ENCODE data around the gene SETD9.

SETD9 gene, protein sequence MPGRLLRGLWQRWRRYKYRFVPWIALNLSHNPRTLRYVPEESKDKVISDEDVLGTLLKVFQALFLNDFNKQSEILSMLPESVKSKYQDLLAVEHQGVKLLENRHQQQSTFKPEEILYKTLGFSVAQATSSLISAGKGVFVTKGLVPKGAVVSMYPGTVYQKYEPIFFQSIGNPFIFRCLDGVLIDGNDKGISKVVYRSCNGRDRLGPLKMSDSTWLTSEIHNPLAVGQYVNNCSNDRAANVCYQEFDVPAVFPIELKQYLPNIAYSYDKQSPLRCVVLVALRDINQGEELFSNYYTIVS

DNA sequence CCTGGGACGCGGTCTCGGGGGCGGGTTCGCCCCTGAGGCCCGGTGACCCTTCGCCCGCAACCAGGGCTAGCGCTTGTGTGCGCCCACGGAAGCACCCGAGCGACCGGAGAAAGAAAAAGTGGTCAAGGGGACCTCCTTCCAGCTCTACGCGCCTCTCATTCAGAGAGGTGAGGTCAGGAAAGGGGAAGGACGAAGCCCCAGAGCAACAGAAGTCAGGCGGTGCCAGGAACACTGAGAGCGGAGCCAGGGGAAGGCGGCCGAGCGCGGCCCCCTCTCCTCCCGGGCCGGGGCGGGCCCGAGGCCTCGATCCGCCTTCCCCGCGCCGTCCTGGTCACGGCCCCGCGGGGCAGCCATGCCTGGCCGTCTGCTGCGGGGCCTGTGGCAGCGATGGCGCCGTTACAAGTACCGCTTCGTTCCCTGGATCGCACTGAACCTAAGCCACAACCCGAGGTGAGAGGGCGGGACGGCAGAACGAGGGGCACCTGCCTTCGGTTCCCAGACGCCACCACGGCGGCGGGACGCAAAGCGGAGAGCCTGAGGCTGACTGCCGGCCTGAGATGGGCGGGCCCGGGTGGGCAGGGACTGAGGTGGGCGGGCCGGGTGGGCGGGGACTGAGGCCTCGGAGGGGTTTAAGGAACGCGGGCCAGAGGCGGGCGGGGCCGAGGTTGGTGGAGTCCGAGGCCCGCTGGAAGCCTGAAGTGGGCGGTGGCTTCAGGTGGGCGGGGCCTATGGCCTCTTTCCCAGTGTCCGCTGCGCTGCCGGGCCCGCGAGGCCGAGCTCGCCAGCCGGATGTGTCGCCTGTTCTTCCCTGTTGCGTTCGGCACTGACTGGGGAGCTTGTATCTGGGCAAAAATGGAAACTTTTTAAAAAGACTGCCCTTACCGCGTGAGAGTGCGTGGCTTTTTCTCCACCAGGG is at the start of gene SETD9:
Gene SETD9, plus strand, starts transcription at position 303 of the 916 bp plus-strand sequence. Its CDS starts 50 bp downstream, at position 353.
- DNase-seq (ENCODE audit: low read depth) = peak; percentile 97

DNA sequence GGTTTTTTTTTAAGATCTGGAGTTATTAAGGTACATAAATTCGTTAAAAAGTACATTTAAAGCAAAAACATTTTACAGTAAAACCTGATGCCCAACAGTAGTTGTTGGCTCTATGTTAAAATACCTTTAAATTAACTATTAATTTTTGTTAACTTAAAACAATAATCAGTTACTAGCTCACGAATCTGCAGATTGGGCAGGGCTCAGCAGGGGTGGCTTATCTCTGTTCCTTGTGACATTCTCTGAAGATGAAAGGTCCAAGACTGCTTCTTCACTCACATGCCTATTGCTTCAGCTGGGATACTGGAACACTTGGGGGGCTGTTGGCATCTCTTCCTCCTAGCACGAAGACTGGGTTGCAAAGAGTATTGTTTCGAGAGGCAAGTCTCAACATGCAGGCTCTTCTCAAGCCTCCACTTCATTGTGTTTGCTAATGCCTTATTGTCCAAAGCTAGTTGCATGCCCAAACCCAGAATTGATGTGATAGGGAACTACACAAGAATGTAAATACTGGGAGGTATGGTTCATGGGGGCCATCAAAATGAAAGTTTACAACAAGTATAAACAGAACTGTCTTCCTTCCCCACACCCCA is 47.4 kb upstream of the SETD9 start:
- DNase-seq (ENCODE audit: low read depth) = no peak

DNA sequence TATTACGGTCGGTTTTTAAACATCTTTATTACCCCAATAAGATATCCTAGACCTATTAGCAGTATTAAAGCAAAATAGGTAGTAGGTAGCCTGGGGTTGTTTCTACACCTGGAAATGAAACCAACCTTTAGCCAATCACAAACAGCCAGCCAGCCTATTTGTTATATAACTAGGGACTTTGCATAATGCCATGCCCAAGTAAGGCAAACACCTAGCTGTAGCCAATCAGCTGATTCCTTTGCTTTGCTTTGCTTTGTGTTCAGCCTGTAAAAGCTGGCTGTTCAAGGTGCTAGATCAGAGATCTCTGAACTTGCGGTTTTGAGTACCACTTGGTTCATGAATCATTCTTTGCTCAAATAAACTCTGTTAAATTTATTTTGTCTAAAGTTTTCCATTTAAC is 46.5 kb upstream of the SETD9 start:
- no peak for DNase-seq (ENCODE audit: low read depth)

DNA sequence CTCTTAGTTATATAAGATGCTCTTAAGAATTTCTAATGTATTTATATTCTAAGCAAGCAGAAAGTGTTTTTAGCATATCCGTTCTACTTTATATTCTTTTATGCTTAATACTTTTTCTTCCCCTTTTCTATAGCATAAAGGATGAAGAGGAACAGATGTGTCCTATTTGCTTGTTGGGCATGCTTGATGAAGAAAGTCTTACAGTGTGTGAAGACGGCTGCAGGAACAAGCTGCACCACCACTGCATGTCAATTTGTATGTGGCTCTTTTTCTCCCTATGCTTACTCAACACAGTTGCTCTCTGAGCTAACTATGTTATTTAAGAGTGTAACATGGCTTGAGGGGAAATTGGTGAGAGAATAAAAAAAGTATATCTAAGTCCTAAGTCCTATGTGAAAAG is 37.6 kb upstream of the SETD9 start:
- DNase-seq (ENCODE audit: low read depth) = no peak

DNA sequence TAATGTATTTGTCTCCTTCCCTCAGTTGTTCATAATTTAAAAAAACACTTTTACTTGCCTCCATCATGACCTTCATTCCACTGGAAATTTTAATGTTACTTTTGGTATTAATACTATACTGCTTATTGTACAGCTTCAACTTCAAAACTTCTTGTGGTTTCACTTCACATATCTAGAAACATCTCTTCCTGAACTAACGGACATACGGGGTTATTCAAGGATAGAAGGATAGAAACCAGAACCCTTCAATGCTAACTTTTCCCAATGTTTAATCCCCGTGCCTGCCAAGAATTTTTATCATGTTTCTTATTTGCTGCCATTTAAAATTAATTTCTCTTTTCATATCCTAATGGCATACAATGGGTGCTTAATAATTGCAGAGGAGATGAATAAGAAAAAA is 36.3 kb upstream of the SETD9 start:
- no peak for DNase-seq (ENCODE audit: low read depth)

DNA sequence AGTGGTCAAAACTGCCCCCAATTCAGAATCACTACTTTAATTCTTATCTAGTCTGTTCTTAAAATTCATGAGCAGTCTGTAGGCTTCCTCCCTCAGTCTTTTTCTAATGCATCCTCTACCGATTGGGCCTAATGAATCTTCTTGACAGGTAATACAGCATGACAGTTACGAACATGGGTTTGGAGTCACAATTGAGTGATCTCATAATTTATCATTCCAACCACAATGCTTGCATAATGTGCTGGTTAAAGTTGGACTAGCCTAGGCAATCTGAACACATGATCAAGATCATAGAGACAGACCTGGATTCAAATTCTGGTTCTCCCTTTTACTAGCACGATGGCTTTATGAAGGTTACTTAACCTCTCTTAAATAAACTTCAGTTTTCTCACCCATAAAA is 33.1 kb upstream of the SETD9 start:
- peak; percentile 73 for DNase-seq (ENCODE audit: low read depth)

DNA sequence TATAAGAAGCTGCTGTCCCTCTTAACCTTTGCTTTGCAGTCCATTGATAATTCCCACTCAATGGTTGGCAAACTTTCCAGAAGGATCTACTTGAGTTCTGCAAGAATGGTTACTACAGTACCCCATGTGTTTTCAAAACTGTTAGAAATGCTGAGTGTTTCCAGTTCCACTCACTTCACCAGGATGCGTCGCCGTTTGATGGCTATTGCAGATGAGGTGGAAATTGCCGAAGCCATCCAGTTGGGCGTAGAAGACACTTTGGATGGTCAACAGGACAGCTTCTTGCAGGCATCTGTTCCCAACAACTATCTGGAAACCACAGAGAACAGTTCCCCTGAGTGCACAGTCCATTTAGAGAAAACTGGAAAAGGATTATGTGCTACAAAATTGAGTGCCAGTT is 27.8 kb upstream of the SETD9 start:
- DNase-seq (ENCODE audit: low read depth) = no peak

DNA sequence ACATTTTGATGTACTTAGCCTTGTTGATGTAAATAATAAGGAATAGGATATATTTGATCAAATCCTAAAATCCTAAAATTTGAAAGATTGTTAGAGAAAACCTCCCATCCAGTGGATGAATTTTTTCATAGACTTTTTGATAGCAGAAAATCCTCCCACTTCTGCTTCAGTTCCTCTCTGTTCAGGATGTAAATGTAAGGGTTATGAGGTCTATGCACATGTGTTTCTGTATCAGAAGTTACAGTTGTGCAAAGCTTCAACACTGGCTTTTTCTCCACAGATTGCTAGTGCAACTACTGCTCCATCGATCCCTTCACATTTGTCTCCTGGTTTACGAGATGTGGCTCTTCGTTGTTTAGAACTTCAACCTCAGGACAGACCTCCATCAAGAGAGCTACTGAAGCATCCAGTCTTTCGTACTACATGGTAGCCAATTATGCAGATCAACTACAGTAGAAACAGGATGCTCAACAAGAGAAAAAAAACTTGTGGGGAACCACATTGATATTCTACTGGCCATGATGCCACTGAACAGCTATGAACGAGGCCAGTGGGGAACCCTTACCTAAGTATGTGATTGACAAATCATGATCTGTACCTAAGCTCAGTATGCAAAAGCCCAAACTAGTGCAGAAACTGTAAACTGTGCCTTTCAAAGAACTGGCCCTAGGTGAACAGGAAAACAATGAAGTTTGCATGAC is 16.0 kb upstream of the SETD9 start:
- no peak for DNase-seq (ENCODE audit: low read depth)

DNA sequence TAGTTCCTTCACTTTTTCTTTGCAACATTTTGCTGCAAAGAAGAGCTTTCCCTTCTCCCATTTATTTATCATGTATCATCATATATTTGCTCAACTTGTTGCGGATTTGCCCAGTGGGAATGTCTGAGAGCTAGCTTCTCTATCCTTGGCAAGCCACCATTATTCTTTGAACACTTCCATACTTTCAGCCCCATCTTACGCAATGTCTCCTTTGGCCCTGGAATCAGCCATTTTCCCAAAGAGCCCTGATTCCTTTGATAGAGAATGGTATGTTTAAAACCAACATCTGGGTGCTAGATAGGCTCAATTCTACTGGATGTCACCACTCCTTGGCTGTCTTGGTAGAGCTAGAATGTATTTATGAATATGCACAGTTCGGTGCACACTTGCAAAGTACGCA is 12.6 kb upstream of the SETD9 start:
- no peak for DNase-seq (ENCODE audit: low read depth)

DNA sequence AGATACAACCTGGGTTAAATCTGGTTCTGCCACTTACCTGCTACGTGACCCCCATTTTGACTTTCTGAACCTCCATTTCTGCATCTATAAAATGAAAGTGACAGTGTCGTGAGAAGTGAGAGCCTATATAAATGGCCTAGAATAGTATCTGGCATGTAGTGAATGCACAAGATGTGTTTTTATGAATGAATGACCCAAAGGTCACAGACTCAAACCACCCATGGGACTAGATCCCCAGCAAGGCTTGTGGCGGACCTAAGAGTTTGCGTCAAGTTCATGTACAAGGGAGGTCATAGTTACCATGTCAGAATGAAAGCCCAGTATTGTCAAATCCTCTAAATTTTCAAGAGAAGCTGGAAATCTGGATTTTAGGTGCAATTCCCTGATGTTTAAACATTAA is 11.2 kb upstream of the SETD9 start:
- DNase-seq (ENCODE audit: low read depth) = no peak

DNA sequence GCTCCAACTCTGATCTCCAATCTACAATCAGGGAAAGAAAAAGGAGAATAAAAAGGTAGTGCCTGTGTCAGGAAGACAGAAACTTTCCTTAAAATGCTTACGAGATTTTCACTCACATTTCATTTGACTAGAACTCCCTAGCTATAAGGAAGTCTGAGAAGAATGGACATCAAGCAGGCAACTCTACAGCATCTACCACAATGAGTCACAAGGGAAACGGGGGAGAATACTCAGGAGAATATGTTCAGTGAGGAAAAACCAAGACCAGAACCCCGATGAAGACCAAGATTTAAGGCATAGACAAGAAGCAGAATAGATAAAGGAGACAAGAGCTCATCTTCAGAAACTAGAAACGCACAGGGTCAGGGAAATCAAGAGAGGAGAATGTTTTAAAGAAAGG is 9.0 kb upstream of the SETD9 start:
- DNase-seq (ENCODE audit: low read depth) = peak; percentile 56

DNA sequence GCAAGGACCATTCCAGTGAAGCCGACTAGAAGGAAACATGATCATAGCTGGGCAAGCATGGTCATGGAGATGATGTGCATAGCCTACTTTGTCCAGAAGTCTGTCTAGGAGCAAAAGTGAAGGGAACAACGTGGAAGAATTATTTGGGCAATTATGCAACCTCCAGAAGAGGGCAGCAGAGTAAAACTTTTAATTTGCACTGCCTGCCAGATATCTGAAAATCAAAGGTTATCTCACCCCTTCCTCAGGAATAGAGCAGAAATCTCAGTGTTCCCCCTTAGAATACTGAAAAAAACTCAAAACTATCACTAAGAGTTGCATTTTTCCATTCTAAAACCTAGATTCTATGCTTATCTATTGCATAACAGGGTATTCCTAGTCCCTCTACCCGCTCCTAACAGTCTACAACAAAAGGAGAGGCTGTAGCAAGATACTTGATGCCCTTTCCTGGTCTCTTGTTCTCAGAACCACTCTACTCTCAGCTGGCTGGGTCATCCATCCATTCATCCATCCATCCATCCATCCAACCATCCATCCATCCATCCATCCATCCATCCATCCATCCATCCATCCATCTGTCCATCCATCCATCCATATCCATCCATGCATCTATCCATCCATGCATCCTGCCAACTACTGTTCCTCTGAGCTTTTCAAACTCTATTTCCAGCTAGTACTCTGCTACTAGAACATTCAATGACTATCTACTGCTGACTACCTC is 8.4 kb upstream of the SETD9 start:
- peak; percentile 59 for DNase-seq (ENCODE audit: low read depth)

DNA sequence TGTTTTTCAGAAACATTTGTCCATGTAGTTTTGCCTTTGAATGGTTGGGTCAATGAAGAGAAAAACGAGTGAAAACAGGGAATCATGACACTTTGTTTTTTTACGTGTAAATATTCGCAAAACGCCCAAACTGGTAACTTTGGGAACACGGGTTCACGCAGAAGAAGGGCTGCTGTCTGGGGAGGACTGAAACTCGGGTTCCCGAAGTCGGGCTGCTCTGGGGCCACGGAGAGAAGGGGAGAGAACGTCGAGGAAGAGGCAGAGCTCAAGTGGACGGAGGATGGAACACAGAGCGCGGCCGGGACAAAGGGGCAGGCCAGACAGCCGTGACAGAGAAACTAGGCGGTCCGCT is 478 bp upstream of the SETD9 start:
- DNase-seq (ENCODE audit: low read depth) = no peak

DNA sequence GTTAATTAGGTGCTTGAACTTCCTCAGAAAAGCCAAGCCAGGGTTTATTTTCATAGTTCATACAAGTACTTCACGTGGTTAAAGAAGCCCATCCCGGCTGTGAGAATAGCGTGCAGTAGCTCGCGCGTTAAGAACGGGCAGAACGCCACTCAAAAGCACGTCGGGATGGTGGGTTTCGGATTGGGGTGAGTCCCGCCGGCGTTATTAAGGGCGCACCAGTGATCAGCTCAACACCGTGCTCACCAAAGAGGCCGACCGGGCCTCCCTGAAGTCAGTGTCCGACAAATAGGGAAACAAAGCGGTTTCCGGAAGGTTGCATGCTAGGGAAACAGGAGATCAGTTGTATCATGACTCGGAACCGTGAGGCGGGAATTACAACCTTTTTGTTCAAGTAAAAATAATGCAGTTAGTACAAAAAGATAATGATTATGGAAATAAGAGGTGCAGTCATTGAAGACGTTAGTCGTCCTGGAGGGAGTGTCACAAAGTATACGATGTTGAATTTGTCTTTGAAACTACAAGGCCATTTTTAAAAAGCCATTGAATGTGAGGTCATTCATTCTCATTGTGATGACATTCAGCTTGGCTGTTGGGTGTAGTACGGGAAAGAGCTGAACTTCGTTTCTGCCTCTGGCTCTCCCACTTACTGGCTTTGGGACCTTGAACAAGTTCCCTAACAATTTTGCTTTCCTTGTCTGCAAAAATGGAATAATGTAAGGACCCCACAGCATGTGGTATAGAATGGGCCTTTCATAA is 992 bp downstream of the SETD9 start:
- peak; percentile 75 for DNase-seq (ENCODE audit: low read depth)

DNA sequence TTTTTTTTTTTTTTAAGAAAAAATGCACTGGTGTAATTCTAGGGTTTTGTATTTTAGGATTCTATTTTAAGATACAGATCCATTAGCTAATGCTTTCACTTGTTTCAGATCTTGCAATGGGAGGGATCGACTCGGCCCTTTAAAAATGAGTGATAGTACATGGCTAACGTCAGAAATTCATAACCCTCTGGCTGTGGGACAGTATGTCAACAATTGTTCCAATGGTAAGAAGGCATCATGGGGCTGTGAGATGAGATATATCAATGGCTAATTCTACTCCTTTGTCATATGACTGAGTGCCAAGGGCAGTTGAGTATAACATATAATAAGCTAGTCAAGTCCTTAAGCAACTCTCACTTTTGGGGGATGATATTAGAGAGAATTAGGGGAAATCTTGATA is 4.4 kb downstream of the SETD9 start:
- no peak for DNase-seq (ENCODE audit: low read depth)

DNA sequence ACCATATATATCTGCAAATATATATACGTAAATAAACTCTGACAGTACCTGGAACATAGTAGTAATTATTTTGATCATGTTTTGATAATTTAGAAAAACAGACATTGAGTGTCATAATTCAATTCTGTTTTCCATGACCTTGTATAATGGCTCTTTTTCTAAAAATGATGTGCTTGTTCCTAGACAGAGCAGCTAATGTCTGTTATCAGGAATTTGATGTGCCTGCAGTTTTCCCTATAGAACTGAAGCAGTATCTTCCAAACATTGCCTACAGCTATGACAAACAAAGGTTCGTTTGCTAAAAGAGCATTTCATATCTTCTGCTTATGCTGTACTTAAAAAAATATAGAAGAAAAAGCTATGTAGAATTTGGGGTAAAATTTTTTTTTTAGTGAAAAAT is 5.3 kb downstream of the SETD9 start:
- DNase-seq (ENCODE audit: low read depth) = no peak

DNA sequence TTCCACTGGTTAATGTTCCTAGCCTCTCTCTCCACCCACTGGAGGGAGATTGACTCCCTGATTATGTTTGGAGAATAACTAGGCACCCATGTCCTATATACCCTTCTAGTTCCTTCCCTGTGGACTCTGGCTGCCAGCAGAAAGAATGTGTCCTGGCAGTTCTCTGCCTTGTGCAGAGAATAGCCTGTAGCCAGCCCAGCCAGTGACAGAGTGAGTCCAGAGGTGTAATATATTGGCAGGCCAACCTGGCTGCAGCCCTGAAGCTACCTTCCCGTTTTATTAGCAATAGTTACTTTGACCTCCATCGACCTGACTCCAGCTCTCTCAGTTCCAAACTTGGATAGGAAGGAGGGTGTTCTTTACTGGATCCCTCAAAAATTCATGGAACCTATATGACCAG is 8.1 kb downstream of the SETD9 start:
- DNase-seq (ENCODE audit: low read depth) = no peak

DNA sequence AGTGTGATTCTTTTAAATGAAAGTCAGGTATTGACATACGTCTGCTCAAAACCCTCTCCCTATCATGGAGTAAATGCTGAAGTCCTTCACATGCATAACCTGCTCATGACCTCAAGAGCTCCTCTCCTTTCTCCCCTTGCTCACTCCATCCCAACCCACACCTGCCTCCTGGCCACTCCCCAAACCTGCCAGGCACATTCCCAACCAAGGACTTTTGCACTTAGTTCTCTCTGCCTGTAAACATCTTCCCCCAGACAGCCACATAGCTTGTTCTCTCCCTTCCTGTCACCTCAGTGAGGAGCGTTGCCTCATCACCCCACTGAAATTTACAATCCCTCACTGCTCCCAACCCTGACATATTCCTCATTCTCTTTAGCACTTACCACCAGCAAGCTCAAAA is 8.7 kb downstream of the SETD9 start:
- no peak for DNase-seq (ENCODE audit: low read depth)

DNA sequence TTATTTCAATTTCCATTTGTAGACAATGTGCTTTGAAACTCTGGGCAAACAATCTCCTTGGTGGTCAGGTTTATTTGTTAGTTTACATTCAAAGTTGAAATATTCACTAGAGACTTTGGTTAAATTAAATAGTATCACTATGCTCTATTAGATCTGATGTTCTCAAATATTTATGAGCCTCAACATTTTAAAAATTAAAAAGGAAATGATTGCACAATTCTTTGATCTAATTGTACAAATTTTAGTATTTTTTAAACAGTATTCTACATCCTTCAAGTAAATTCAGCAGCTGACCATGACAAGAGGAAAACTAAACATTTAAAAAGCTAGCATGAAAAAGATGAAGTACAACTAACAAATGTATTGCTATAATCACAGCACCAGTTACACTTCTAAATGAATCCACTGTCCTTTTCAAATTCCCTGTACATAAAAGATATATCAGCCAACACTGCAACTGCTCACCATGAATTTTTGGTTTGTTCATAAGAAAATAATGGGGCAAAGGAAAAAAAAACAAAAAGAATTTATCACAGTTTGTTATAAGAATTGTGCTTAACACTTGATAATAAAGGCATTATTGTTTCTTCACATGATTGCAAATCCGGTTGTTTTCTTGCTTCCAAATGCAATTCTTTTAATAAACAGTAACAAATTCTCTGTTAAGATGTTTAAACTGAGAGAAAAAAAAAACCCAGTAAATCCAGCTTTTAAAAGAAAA is 10.7 kb downstream of the SETD9 start:
- no peak for DNase-seq (ENCODE audit: low read depth)

DNA sequence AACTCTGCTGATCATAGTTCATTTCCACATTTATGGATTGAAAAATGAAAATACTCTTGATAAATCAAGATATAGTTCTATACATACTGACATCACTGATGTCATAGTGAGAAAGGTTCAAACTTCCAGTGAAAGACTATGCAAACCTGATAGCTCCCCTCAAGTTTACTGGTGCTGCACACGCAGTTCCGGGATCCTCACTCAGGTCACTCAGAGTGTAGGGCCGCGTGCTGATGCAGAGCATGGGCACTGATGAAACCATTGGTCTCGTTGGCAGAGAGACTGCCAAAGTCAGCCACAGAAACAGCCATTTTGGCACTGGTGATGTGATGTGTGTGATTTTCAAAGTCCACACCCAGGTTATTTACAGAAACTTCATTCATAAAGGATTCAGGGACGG is 13.5 kb downstream of the SETD9 start:
- no peak for DNase-seq (ENCODE audit: low read depth)

Measured in ELR (cell line).